Small intestine (tissue), 7 donors: ENCODE measurements around the gene PI3. TPM values are rescaled to one million over a fixed set of nuclear protein-coding genes. Genes with fewer than 3 reads are reported as not detected.

Experiments
- DNase-seq, 2 donors: peaks; one replicate each; pipeline versions ENCODE4 v3.0.0 to v3.0.0-alpha.2; 2013
- FAIRE-seq: peaks from 2 replicates; lab custom pipeline; 2012; peaks lifted over from hg19 to GRCh38; lab: Jason Lieb, UNC
- H3K27ac ChIP-seq, 3 donors: one replicate each; pipeline ENCODE4 v1.5.1; 2013; ENCODE audit warnings: low read length in 2 of 3, mild to moderate bottlenecking in 2 of 3, control low read depth in 1 of 3, inconsistent platforms in 1 of 3, low read depth in 1 of 3, moderate library complexity in 1 of 3
- H3K27me3 ChIP-seq, 3 donors: one replicate each; pipeline ENCODE4 v1.6.1; 2013; ENCODE audit warnings: low read length in 3 of 3, inconsistent platforms in 1 of 3; ENCODE audit not compliant: control insufficient read depth in 3 of 3, insufficient read depth in 3 of 3
- H3K36me3 ChIP-seq, 3 donors: one replicate each; pipeline ENCODE4 v1.6.1; 2013; ENCODE audit warnings: low read length in 3 of 3, inconsistent platforms in 1 of 3, low read depth in 1 of 3, mild to moderate bottlenecking in 1 of 3, moderate library complexity in 1 of 3; ENCODE audit not compliant: control insufficient read depth in 3 of 3, insufficient read depth in 2 of 3
- H3K4me1 ChIP-seq, 3 donors: one replicate each; pipeline ENCODE4 v1.6.1; 2013; ENCODE audit warnings: low read length in 2 of 3, inconsistent platforms in 1 of 3, low read depth in 1 of 3, mild to moderate bottlenecking in 1 of 3, moderate library complexity in 1 of 3; ENCODE audit not compliant: control insufficient read depth in 3 of 3, insufficient read depth in 2 of 3
- H3K4me3 ChIP-seq, 3 donors: one replicate each; pipeline ENCODE4 v1.5.1; 2013; ENCODE audit warnings: low read length in 3 of 3, control low read depth in 1 of 3, inconsistent platforms in 1 of 3, low read depth in 1 of 3, mild to moderate bottlenecking in 1 of 3, moderate library complexity in 1 of 3
- H3K9me3 ChIP-seq, 2 donors: one replicate each; pipeline ENCODE4 v1.6.1; 2013; ENCODE audit warnings: low read depth in 1 of 2, low read length in 1 of 2; ENCODE audit not compliant: control insufficient read depth in 2 of 2, insufficient read depth in 1 of 2
- WGBS, 3 donors: extraction: QIAGEN DNeasy Blood & Tissue Kit; methylation state at CpG; one replicate each; pipeline ENCODE4 v1.1.7; 2013; 5-methylcytosine and 5-hydroxymethylcytosine counted together
- polyA plus RNA-seq, 4 donors: library from polyadenylated mRNA; stranded (reverse) in 3 of 4; unstranded in 1 of 4; fragments of 200-250 nt in 3 of 4; fragments of 120-200 nt in 1 of 4; gene quantifications; one replicate each; pipeline versions ENCODE4 v1.2.1 to v1.2.3, GENCODE V29; 2013
- donor health status: healthy with polysubstance abuse.
- donor health status: control.
- donor health status: control.
- donor health status: Bipolar disorder and iron deficiency.
- donor health status: healthy.

The PI3 gene
- polyA plus RNA-seq, 4 donors: 3.6 to 61.0 (median 10.5) TPM

- no peak for FAIRE-seq
- WGBS, 3 donors: 87 to 100% (median 87%) methylated on average over 2 of the region's 2 CpGs
- no peaks in the 10 kb centered on the region for H3K9me3 ChIP-seq
- no peaks in the 10 kb centered on the region for H3K36me3 ChIP-seq
- H3K27ac ChIP-seq: no peak overlapping the region
- H3K27me3 ChIP-seq: peaks cover 0 to 5% (median 0%) of the 10 kb centered on the region in 3 donors
- no peaks in the 10 kb centered on the region for H3K4me1 ChIP-seq
- no peak for DNase-seq
- no peak overlapping the region for H3K4me3 ChIP-seq
These were observed 43.9 kb downstream of the PI3 start for GRCh38 chr20:45218636-45219035.

GRCh38 chr20:45221076-45221475, 46.4 kb downstream of the PI3 start, which contains the start of gene SEMG2:
Gene SEMG2, plus strand, starts transcription at chr20:45221373. Its CDS starts 17 bp downstream, at chr20:45221390.
- Histone ChIP-seq H3K27ac (no peak within 1 kb of the TSS), H3K4me1 (no peaks in the 10 kb centered on the region), H3K27me3 (peaks cover 0 to 14% (median 3%) of the 10 kb centered on the region in 3 donors), H3K9me3 (no peaks in the 10 kb centered on the region), H3K4me3 (no peak within 1 kb of the TSS), H3K36me3 (no peaks in the 10 kb centered on the region)
- 92 to 95% (median 93%) methylated on average over 4 of the region's 4 CpGs for WGBS, 3 donors
- DNase-seq (no peak), FAIRE-seq (no peak)

GRCh38 chr20:45223136-45223535, 48.4 kb downstream of the PI3 start:
- Histone ChIP-seq H3K4me1 (no peaks in the 10 kb centered on the region), H3K27me3 (peaks cover 0 to 12% (median 3%) of the 10 kb centered on the region in 3 donors), H3K4me3 (no peak overlapping the region), H3K36me3 (no peaks in the 10 kb centered on the region), H3K9me3 (no peaks in the 10 kb centered on the region), H3K27ac (no peak overlapping the region)
- FAIRE-seq (no peak), DNase-seq (no peak)

Other genes starting within 250 kb of the PI3 start
- gene TOMM34, start 214.5 kb upstream of the PI3 start, polyA plus RNA-seq: 10 to 100 TPM in 3 of 4 donors, 1 to 10 TPM in 1; 9.6 to 34.1 (median 19.0) TPM
- 10 to 100 TPM in 1 of 4 donors, 1 to 10 TPM in 3; 6.9 to 15.8 (median 8.9) TPM for gene STK4, start 208.4 kb upstream of the PI3 start, polyA plus RNA-seq
- 1 to 10 TPM in 2 of 4 donors, not detected in 2; 1.0 to 1.3 TPM for gene KCNS1, start 73.8 kb upstream of the PI3 start, polyA plus RNA-seq
- under 1 TPM in 1 of 4 donors, not detected in 3; 0.12 TPM for gene WFDC5, start 59.7 kb upstream of the PI3 start, polyA plus RNA-seq
- under 1 TPM in 2 of 4 donors, not detected in 2; 0.07 to 0.09 TPM for gene WFDC12, start 50.4 kb upstream of the PI3 start, polyA plus RNA-seq
- gene SEMG1, start 32.1 kb downstream of the PI3 start, polyA plus RNA-seq: under 1 TPM in 1 of 4 donors, not detected in 3; 0.16 TPM
- gene SEMG2, start 46.5 kb downstream of the PI3 start, polyA plus RNA-seq: not detected
- 10 to 100 TPM in 3 of 4 donors, not detected in 1; 11.2 to 87.6 (median 47.7) TPM for gene SLPI, start 79.7 kb downstream of the PI3 start, polyA plus RNA-seq
- gene RBPJL, start 131.9 kb downstream of the PI3 start, polyA plus RNA-seq: 1 to 10 TPM in 1 of 4 donors, under 1 TPM in 1, not detected in 2; 0.04 to 1.4 TPM
- under 1 TPM in 1 of 4 donors, not detected in 3; 0.07 TPM for gene MATN4, start 133.4 kb downstream of the PI3 start, polyA plus RNA-seq
- gene SDC4, start 173.5 kb downstream of the PI3 start, polyA plus RNA-seq: 10 to 100 TPM; 14.3 to 95.8 (median 23.5) TPM
- 10 to 100 TPM; 13.6 to 40.3 (median 26.9) TPM for gene SYS1, start 188.3 kb downstream of the PI3 start, polyA plus RNA-seq
- under 1 TPM in 2 of 4 donors, not detected in 2; 0.19 to 0.84 TPM for gene TP53TG5, start 203.4 kb downstream of the PI3 start, polyA plus RNA-seq
- 100 to 1,000 TPM in 2 of 4 donors, 10 to 100 TPM in 2; 46.1 to 114 (median 101) TPM for gene DBNDD2, start 233.4 kb downstream of the PI3 start, polyA plus RNA-seq
- gene PIGT, start 241.2 kb downstream of the PI3 start, polyA plus RNA-seq: 100 to 1,000 TPM in 1 of 4 donors, 10 to 100 TPM in 3; 49.7 to 119 (median 68.1) TPM